Pancreas (tissue), 10 donors: ENCODE data around the gene B3GNT3. TPM values are rescaled to one million over a fixed set of nuclear protein-coding genes. Genes with fewer than 3 reads are reported as not detected.

Experiments
- ATAC-seq, 4 donors: fragments of 200-7000 bp; cut with Tn5 transposase; one replicate each; pipeline versions ENCODE4 v1.8.0 to v1.9.1; 2020; ENCODE audit warnings: mild to moderate bottlenecking in 4 of 4, moderate library complexity in 4 of 4
- DNase-seq, 6 donors: peaks; one replicate each; pipeline ENCODE4 v3.0.0-alpha.2; 2020
- FAIRE-seq: peaks from 2 replicates; lab custom pipeline; 2012; peaks lifted over from hg19 to GRCh38; lab: Jason Lieb, UNC
- H3K27ac ChIP-seq, 4 donors: fragments of 200-600 bp; sonication (generic); 1 replicate in 3 of 4; 2 replicates in 1 of 4; pipeline versions ENCODE4 v1.5.0 to v1.8.0; 2020
- H3K27me3 ChIP-seq, 4 donors: fragments of 200-600 bp; one replicate each; pipeline ENCODE4 v1.8.0; 2021
- H3K36me3 ChIP-seq, 3 donors: fragments of 200-600 bp; sonication (generic) in 1 of 3; one replicate each; pipeline versions ENCODE4 v1.5.0 to v1.8.0; 2020 to 2021
- H3K4me1 ChIP-seq, 3 donors: fragments of 200-600 bp; one replicate each; pipeline ENCODE4 v1.8.0; 2021
- H3K4me3 ChIP-seq, 4 donors: fragments of 200-600 bp; sonication (generic) in 2 of 4; one replicate each; pipeline versions ENCODE4 v1.5.0 to v1.8.0; 2020 to 2021
- H3K9me3 ChIP-seq, 4 donors: fragments of 200-600 bp; one replicate each; pipeline ENCODE4 v1.8.0; 2021
- WGBS, 2 donors: extraction: QIAGEN DNeasy Blood & Tissue Kit; methylation state at CpG; one replicate each; pipeline ENCODE4 v1.1.7; 2013; 5-methylcytosine and 5-hydroxymethylcytosine counted together
- intact Hi-C, 3 donors: fragments of 100-400 bp; cut with DNase I; formaldehyde crosslinking; loops; one replicate each; pipeline versions ENCODE4 v1.11.1 to v1.14.2; 2022
- polyA plus RNA-seq, 2 donors: library from polyadenylated mRNA; stranded (reverse); fragments of 200-250 nt; gene quantifications; one replicate each; pipeline ENCODE4 v1.2.3, GENCODE V29; 2013
- total RNA-seq, 6 donors: library from RNA; stranded (reverse); fragmentation: NEBNext Ultra II Directional in 4 of 6; extraction: Animal tissue kit (Norgen Biotek cat#: 25700) in 4 of 6; gene quantifications; one replicate each; pipeline versions ENCODE4 v1.2.1 to v1.2.4, GENCODE V29; 2021 to 2023
- TF ChIP-seq, protein P1 (sequence below), 4 donors: fragments of 200-600 bp; sonication (generic) in 3 of 4; IDR thresholded peaks; one replicate each; pipeline versions ENCODE4 v1.5.0 to v1.8.0; 2021; ENCODE audit warnings: antibody characterized with exemption in 4 of 4
- donor health status: healthy with polysubstance abuse.
- donor health status: DM: no; HTN: no; CAD: no; lungs with moderate emphysema.
- donor health status: DM: no; HTN: no; CAD: no.
- donor health status: control.
- donor health status: control.
- donor health status: Bipolar disorder and iron deficiency.
- donor health status: DM: yes; HTN: yes; CAD: no.
- donor health status: DM: no; HTN: no; CAD: no.
- donor health status: DM: no; HTN: no; CAD: no.
- donor health status: DM: yes; HTN: yes; CAD: no.

B3GNT3 gene
- total and polyA plus RNA-seq, 8 donors, result 1.7 to 6.0 (median 3.2) TPM

DNA sequence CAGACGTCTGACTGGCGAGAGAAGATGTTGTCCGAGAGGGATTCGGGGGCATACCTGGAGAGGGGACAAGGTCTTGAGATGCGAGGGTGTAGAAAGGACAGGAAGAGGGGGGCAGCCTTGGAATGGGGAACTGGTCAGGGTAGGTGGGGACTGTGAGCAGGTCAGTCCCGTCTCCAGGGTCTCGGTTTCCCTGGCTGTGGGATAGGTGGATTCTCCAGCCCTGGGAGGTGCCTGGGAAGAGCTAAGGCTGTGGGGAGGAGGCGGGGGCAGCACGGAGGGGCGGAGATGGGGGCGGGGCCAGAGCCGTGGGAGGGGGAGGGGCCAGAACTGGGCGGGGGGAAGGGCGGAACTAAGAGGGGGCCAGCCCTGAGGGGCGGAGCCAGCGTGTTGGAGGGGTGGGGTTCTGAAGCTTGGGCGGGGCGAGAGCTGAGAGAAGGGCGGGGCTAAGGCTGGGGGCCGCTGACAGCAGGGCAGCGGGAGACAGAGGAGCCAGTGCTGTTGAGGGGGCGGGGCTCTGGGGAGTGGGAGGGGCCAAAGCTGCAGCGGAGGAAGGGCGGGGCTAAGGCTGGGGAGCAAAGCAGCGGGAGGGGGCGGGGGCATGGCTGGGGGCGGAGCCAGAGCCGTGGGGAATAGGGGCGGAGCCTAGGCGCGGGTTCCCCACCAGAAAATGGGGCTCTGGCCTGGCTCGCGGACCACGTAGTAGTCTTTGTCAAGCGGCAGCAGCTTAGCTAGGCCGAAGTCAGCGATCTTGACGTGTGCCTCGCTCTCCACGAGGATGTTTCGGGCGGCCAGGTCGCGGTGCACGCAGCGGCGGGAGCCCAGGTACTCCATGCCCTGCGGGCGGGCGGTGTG is 35.9 kb downstream of the B3GNT3 start:
- H3K36me3 ChIP-seq, result no peaks in the 10 kb centered on the region
- intact Hi-C loops, result no loop called here
- no peaks in the 10 kb centered on the region for H3K27me3 ChIP-seq
- DNase-seq (peak; percentile 77 to 93 (median 88)), FAIRE-seq (no peak), ATAC-seq (peak; percentile 89 to 93 (median 92))
- H3K9me3 ChIP-seq, result no peaks in the 10 kb centered on the region
- no peaks in the 10 kb centered on the region for H3K4me1 ChIP-seq
- 9 to 11% methylated on average over 38 to 50 of the region's 50 CpGs for WGBS, 2 donors
- H3K27ac ChIP-seq, result no peak overlapping the region
- TF ChIP-seq, protein P1, sequence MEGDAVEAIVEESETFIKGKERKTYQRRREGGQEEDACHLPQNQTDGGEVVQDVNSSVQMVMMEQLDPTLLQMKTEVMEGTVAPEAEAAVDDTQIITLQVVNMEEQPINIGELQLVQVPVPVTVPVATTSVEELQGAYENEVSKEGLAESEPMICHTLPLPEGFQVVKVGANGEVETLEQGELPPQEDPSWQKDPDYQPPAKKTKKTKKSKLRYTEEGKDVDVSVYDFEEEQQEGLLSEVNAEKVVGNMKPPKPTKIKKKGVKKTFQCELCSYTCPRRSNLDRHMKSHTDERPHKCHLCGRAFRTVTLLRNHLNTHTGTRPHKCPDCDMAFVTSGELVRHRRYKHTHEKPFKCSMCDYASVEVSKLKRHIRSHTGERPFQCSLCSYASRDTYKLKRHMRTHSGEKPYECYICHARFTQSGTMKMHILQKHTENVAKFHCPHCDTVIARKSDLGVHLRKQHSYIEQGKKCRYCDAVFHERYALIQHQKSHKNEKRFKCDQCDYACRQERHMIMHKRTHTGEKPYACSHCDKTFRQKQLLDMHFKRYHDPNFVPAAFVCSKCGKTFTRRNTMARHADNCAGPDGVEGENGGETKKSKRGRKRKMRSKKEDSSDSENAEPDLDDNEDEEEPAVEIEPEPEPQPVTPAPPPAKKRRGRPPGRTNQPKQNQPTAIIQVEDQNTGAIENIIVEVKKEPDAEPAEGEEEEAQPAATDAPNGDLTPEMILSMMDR (IDR thresholded peaks at IDR 0.05), result no peak
- peak overlapping the region in 2 of 4 donors; percentile 24 to 41 for H3K4me3 ChIP-seq

DNA sequence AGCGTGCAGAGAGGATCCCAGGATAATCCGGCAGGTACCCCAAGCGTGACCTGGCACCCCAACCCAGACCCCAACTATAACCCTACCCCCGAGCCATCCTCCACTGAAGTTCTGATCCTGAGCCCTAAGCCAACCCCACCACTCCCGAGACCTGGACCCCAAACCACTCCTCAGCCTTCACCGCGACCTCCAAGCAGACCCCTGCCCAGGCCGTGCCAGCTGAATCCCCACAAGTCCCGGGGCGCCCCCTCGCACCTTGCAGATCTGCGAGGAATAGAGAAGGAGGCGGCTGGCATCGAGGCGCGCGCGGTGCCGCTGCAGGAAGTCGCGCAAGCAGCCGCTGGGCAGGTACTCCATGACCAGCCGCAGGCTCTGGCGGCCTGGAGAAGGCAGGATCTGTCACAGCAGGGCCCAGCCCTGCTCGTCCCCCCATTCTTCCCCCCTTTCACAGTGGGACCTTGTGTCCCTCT is 36.5 kb downstream of the B3GNT3 start:
- 25% methylated on average over 25 of the region's 25 CpGs for WGBS, 2 donors
- TF ChIP-seq, protein P1 (IDR thresholded peaks at IDR 0.05), result no peak
- peak in 2 of 4 donors; percentile 17 to 18 for ATAC-seq
- Histone ChIP-seq H3K4me1 (no peaks in the 10 kb centered on the region), H3K36me3 (no peaks in the 10 kb centered on the region), H3K4me3 (peak overlapping the region in 2 of 4 donors; percentile 24 to 41), H3K27me3 (no peaks in the 10 kb centered on the region), H3K27ac (no peak overlapping the region), H3K9me3 (no peaks in the 10 kb centered on the region)
- intact Hi-C loops, result no loop called here
- peak in 2 of 6 donors; percentile 49 to 64 for DNase-seq
- no peak for FAIRE-seq

DNA sequence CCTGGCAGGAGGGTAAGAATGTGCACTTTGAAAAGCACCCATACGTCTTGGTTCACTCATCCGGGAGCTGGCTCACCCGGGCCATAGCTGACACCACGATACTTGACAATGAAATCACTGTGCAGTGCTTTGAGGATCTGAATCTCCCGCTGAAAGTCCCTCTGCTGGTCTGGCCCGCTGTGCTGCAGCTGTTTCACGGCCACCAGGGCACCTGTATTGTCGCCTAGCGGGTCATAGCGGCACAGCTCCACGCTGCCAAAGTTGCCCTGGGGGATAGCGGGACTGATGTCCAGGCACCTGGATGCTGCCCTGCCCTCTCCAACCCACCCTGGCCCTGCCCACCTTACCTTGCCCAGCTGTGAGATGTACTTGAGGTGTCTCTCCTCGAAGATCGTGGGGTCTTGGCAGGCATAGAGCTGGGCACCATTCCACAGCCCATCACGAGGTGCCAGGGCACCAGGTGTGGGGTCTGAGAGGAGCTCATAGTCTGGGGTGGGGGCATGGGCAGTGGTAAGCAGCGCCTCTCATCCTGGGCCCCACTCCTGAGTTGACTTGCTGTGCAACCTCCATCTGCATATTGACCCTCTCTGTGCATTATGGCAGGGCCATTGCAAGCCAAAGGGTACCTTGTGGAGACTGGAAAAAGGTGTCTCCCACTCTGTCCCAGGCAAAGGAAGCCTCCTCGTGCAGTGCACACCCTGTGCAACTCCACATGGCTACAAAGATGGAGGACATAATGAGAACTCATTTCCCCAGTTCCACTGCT is 37.7 kb downstream of the B3GNT3 start:
- no peak for ATAC-seq
- WGBS, 2 donors, result 74 to 84% methylated on average over 16 to 17 of the region's 17 CpGs

DNA sequence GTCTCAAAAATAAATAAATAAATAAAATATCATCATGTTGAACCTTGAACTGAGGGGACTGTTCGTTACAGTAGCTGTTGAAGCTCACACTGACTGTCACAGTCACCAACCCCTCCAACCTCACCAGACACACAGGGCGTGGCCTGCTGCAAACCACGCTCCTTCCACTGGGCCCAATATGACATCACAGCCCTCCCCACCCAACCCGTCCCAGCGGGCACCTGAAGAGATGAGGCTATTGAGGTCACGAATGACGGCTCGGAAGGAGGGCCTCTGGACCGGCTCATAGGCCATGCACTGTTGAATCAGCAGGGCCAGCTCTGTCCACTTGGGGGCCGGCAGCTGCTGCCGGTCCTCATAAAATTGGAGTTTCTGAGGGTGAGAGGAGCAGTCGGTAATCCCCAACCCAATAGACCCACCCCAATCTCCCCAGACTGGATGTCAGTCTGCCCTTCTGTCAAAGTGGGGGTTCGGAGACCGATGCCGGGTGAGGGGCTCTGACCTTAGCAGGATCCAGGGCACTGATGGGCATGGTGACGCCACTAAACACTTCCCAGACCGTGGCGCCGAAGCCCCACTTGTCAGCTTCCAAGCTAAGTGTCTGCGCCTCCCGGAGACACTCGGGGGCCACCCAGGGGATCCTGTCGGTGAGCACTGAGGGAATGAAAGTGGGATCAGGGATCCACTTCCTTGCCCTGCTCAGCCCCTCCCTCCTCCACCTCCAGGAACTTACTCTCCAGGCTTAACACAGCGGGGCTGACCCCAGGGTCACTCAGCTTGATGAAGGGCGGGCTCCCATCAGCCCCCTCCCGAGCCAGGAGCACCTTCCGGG is 39.6 kb downstream of the B3GNT3 start:
- no peak for ATAC-seq
- no peaks in the 10 kb centered on the region for H3K9me3 ChIP-seq
- no peak for DNase-seq
- H3K36me3 ChIP-seq, result no peaks in the 10 kb centered on the region
- WGBS, 2 donors, result 59 to 73% methylated on average over 27 of the region's 27 CpGs
- H3K4me3 ChIP-seq, result no peak overlapping the region
- TF ChIP-seq, protein P1 (IDR thresholded peaks at IDR 0.05), result no peak
- no peak overlapping the region for H3K27ac ChIP-seq
- no peak for FAIRE-seq
- no peaks in the 10 kb centered on the region for H3K4me1 ChIP-seq
- H3K27me3 ChIP-seq, result no peaks in the 10 kb centered on the region
- intact Hi-C loops, result no loop called here

More for the DNA sequence above, 37.7 kb downstream of the B3GNT3 start:
- no peaks in the 10 kb centered on the region for H3K9me3 ChIP-seq
- intact Hi-C loops, result no loop called here
- H3K4me1 ChIP-seq, result no peaks in the 10 kb centered on the region
- FAIRE-seq (no peak), DNase-seq (no peak)
- TF ChIP-seq, protein P1 (IDR thresholded peaks at IDR 0.05), result no peak
- H3K4me3 ChIP-seq, result no peak overlapping the region
- H3K27me3 ChIP-seq, result no peaks in the 10 kb centered on the region
- no peaks in the 10 kb centered on the region for H3K36me3 ChIP-seq
- H3K27ac ChIP-seq, result no peak overlapping the region
